DOHH2 (cell line): ENCODE measurements around the gene MMP14.

Experiments
- H3F3A ChIP-seq: fragments of 200-600 bp; sonication (generic), shearing (Covaris generic); 2 replicates; pipeline ENCODE4 v1.6.0; 2016; ENCODE audit warnings: antibody characterized with exemption, mild to moderate bottlenecking; ENCODE audit not compliant: control insufficient read depth, insufficient read depth
- H3K27ac ChIP-seq: fragments of 200-600 bp; sonication (generic); 2 replicates; pipeline ENCODE4 v1.5.1; 2014; ENCODE audit warnings: low read depth, mild to moderate bottlenecking, low read length, moderate library complexity
- H3K27me3 ChIP-seq: fragments of 200-600 bp; sonication (generic); 2 replicates; pipeline ENCODE4 v1.6.1; 2014; ENCODE audit warnings: mild to moderate bottlenecking, low read length, mixed read lengths; ENCODE audit not compliant: control insufficient read depth
- H3K36me3 ChIP-seq: fragments of 200-600 bp; sonication (generic); 2 replicates; pipeline ENCODE4 v1.6.1; 2014; ENCODE audit warnings: mild to moderate bottlenecking, low read length, moderate library complexity, mixed read lengths; ENCODE audit not compliant: control insufficient read depth
- H3K4me1 ChIP-seq: fragments of 200-600 bp; sonication (generic); 2 replicates; pipeline ENCODE4 v1.6.1; 2014; ENCODE audit warnings: mild to moderate bottlenecking, low read length, mixed read lengths; ENCODE audit not compliant: control insufficient read depth
- H3K4me2 ChIP-seq: fragments of 200-600 bp; sonication (generic); 2 replicates; pipeline ENCODE4 v1.6.0; 2014; ENCODE audit warnings: mild to moderate bottlenecking, low read length, moderate library complexity
- H3K4me3 ChIP-seq: fragments of 200-600 bp; sonication (generic); 2 replicates; pipeline ENCODE4 v1.5.1; 2014; ENCODE audit warnings: mild to moderate bottlenecking, low read length, mixed read lengths
- H3K79me2 ChIP-seq: fragments of 200-600 bp; sonication (generic); 2 replicates; pipeline ENCODE4 v1.6.1; 2014; ENCODE audit warnings: mild to moderate bottlenecking, low read length, mixed read lengths; ENCODE audit not compliant: control insufficient read depth
- H3K9me2 ChIP-seq: fragments of 200-600 bp; sonication (generic); replicated peaks from 2 replicates; pipeline ENCODE4 v1.6.1; 2014; ENCODE audit warnings: mild to moderate bottlenecking, low read length, mixed read lengths; ENCODE audit not compliant: control insufficient read depth
- H3K9me3 ChIP-seq: fragments of 200-600 bp; sonication (generic); 2 replicates; pipeline ENCODE4 v1.6.1; 2014; ENCODE audit warnings: antibody characterized with exemption, low read length, mixed read lengths; ENCODE audit not compliant: control insufficient read depth, insufficient read depth
- H4K20me1 ChIP-seq: fragments of 200-600 bp; sonication (generic); 2 replicates; pipeline ENCODE4 v1.6.0; 2014; ENCODE audit warnings: low read depth, mild to moderate bottlenecking, antibody characterized with exemption, low read length, moderate library complexity; ENCODE audit not compliant: control insufficient read depth, insufficient read depth
- CTCF ChIP-seq: fragments of 200-600 bp; sonication (generic); IDR thresholded peaks from one replicate; pipeline ENCODE4 v1.5.1; 2014; ENCODE audit warnings: antibody characterized with exemption, mild to moderate bottlenecking, low read depth, low read length; ENCODE audit not compliant: poor library complexity, severe bottlenecking
- EZH2phosphoT487 ChIP-seq: fragments of 200-600 bp; sonication (generic); IDR thresholded peaks from 2 replicates; pipeline ENCODE4 v1.6.1; 2017; ENCODE audit warnings: borderline replicate concordance, mild to moderate bottlenecking, antibody characterized with exemption, low read length, moderate library complexity, mixed read lengths

MMP14 gene

GRCh38 chr14:22885975-22886374, 49.6 kb downstream of the MMP14 start:
- Histone ChIP-seq H3K79me2 (no peaks in the 10 kb centered on the region), H3K27ac (peak overlapping the region; percentile 96; the same call in 1 of the 2 replicates), H3F3A (peaks cover 42% of the 10 kb centered on the region), H3K9me2 (no peaks in the 10 kb centered on the region), H4K20me1 (no peaks in the 10 kb centered on the region), H3K4me2 (peak overlapping the region; percentile 94), H3K4me1 (peaks cover 89% of the 10 kb centered on the region), H3K27me3 (no peaks in the 10 kb centered on the region), H3K9me3 (no peaks in the 10 kb centered on the region), H3K36me3 (0 out of 2 replicates have a peak, but pooled peaks cover 2% of the 10 kb centered on the region), H3K4me3 (peak overlapping the region; percentile 75)
- no peak for TF ChIP-seq CTCF
- TF ChIP-seq EZH2phosphoT487, result no peak

GRCh38 chr14:22886500-22887259, 50.3 kb downstream of the MMP14 start:
- no peaks in the 10 kb centered on the region for H3K9me2 ChIP-seq
- H3K9me3 ChIP-seq, result no peaks in the 10 kb centered on the region
- H3K4me1 ChIP-seq, result peaks cover 87% of the 10 kb centered on the region
- peak overlapping the region; percentile 75 for H3K4me3 ChIP-seq
- peaks cover 38% of the 10 kb centered on the region for H3F3A ChIP-seq
- TF ChIP-seq EZH2phosphoT487, result no peak
- TF ChIP-seq CTCF, result peak; percentile 41
- peak overlapping the region; percentile 94 for H3K4me2 ChIP-seq
- no peaks in the 10 kb centered on the region for H3K27me3 ChIP-seq
- 0 out of 2 replicates have a peak, but pooled peaks cover 2% of the 10 kb centered on the region for H3K36me3 ChIP-seq
- no peaks in the 10 kb centered on the region for H3K79me2 ChIP-seq
- no peaks in the 10 kb centered on the region for H4K20me1 ChIP-seq
- H3K27ac ChIP-seq, result peak overlapping the region; percentile 96

- Histone ChIP-seq H3K4me1 (peaks cover 81% of the 10 kb centered on the region), H3K36me3 (0 out of 2 replicates have a peak, but pooled peaks cover 2% of the 10 kb centered on the region), H3K4me3 (peak overlapping the region; percentile 75), H3K9me3 (no peaks in the 10 kb centered on the region), H3K9me2 (no peaks in the 10 kb centered on the region), H3F3A (peaks cover 34% of the 10 kb centered on the region), H4K20me1 (no peaks in the 10 kb centered on the region), H3K27me3 (no peaks in the 10 kb centered on the region), H3K4me2 (peak overlapping the region; percentile 94), H3K27ac (peak overlapping the region; percentile 96), H3K79me2 (no peaks in the 10 kb centered on the region)
- TF ChIP-seq CTCF (no peak), EZH2phosphoT487 (no peak)
Measured at GRCh38 chr14:22887260-22887989, 51.0 kb downstream of the MMP14 start.
